HepG2 (cell line): Measurements from ENCODE around the gene TTC6. TPM values are rescaled to one million over a fixed set of nuclear protein-coding genes. Genes with fewer than 3 reads are reported as not detected.

Experiments
- CEBPB ChIP-seq: IDR thresholded peaks from 2 replicates; pipeline ENCODE4 v1.6.1; 2011; ENCODE audit warnings: low read depth, low read length, improper control_type of control experiment, borderline replicate concordance
- DNMT3B ChIP-seq: conservative IDR thresholded peaks from 2 replicates; pipeline ENCODE4 v1.6.1; 2016; ENCODE audit warnings: missing biosample characterization, control low read depth
- GZF1 ChIP-seq: sonication (generic); formaldehyde crosslinking; IDR thresholded peaks from 2 replicates; pipeline ENCODE4 v1.5.1; 2020; ENCODE audit warnings: mild to moderate bottlenecking, missing genetic modification reagents
- KMT2A ChIP-seq: sonication (generic); formaldehyde crosslinking; IDR thresholded peaks from 2 replicates; pipeline ENCODE4 v1.4.0; 2020; ENCODE audit warnings: missing genetic modification reagents
- MAFK ChIP-seq, 2 experiments: IDR thresholded peaks in 1 of 2; conservative IDR thresholded peaks in 1 of 2; 2 replicates each; pipeline ENCODE4 v1.6.1; 2011; ENCODE audit warnings: improper control_type of control experiment in 2 of 2, low read length in 2 of 2
- MXI1 ChIP-seq: IDR thresholded peaks from 3 replicates; pipeline ENCODE4 v1.6.1; 2012; ENCODE audit warnings: low read depth, low read length, inconsistent platforms, borderline replicate concordance
- MZF1 ChIP-seq: sonication (generic); formaldehyde crosslinking; IDR thresholded peaks from 2 replicates; pipeline ENCODE4 v1.8.1; 2023; ENCODE audit warnings: mild to moderate bottlenecking, missing genetic modification reagents, borderline replicate concordance
- NFAT5 ChIP-seq: sonication (generic); formaldehyde crosslinking; IDR thresholded peaks from 2 replicates; pipeline ENCODE4 v1.4.0; 2020; ENCODE audit warnings: missing genetic modification reagents
- RBM22 ChIP-seq: fragments of 200-400 bp; formaldehyde crosslinking; optimal IDR thresholded peaks from 2 replicates; pipeline ENCODE3; 2017; ENCODE audit warnings: mild to moderate bottlenecking, low read length, moderate library complexity
- RFX3 ChIP-seq: IDR thresholded peaks from 2 replicates; pipeline ENCODE4 v1.6.1; 2016; ENCODE audit warnings: missing biosample characterization, missing genetic modification reagents
- SIN3B ChIP-seq: fragments of 150-350 bp; IDR thresholded peaks from 2 replicates; pipeline ENCODE4 v1.6.1; 2014; ENCODE audit warnings: low read length
- SNAPC2 ChIP-seq: sonication (generic); formaldehyde crosslinking; IDR thresholded peaks from 2 replicates; pipeline ENCODE4 v1.8.1; 2022; ENCODE audit warnings: mild to moderate bottlenecking, missing genetic modification reagents
- SP5 ChIP-seq: IDR thresholded peaks from 2 replicates; pipeline ENCODE4 v1.6.1; 2016; ENCODE audit warnings: low read depth, borderline replicate concordance
- SUZ12 ChIP-seq: fragments of 150-350 bp; IDR thresholded peaks from 2 replicates; pipeline ENCODE4 v1.6.1; 2014; ENCODE audit warnings: low read depth, low read length
- YY1 ChIP-seq: IDR thresholded peaks from 2 replicates; pipeline ENCODE4 v1.6.1; 2011; ENCODE audit warnings: low read length, low read depth, moderate library complexity, mild to moderate bottlenecking; ENCODE audit not compliant: insufficient read depth, insufficient replicate concordance
- ZMYM3 ChIP-seq: sonication (generic); formaldehyde crosslinking; IDR thresholded peaks from 2 replicates; pipeline ENCODE4 v1.5.1; 2020; ENCODE audit warnings: mild to moderate bottlenecking, missing genetic modification reagents
- ZNF337 ChIP-seq: sonication (generic); formaldehyde crosslinking; IDR thresholded peaks from 2 replicates; pipeline ENCODE4 v1.5.1; 2020; ENCODE audit warnings: missing genetic modification reagents, low read depth, mild to moderate bottlenecking, borderline replicate concordance
- ZNF549 ChIP-seq: sonication (generic); formaldehyde crosslinking; IDR thresholded peaks from 2 replicates; pipeline ENCODE4 v1.5.0; 2020; ENCODE audit warnings: missing genetic modification reagents
- ZNF569 ChIP-seq: sonication (generic); formaldehyde crosslinking; IDR thresholded peaks from 2 replicates; pipeline ENCODE4 v1.5.0; 2020; ENCODE audit warnings: mild to moderate bottlenecking, missing genetic modification reagents, moderate library complexity, borderline replicate concordance
- ZNF746 ChIP-seq: sonication (generic); formaldehyde crosslinking; IDR thresholded peaks from 2 replicates; pipeline ENCODE4 v1.8.0; 2022; ENCODE audit warnings: mild to moderate bottlenecking, missing genetic modification reagents
- ZSCAN25 ChIP-seq: sonication (generic); formaldehyde crosslinking; IDR thresholded peaks from 2 replicates; pipeline ENCODE4 v1.8.0; 2022; ENCODE audit warnings: mild to moderate bottlenecking, missing genetic modification reagents
- ZSCAN9 ChIP-seq: IDR thresholded peaks from 2 replicates; pipeline ENCODE4 v1.6.1; 2016; ENCODE audit warnings: borderline replicate concordance
- polyA plus RNA-seq, 8 experiments: library from polyadenylated mRNA; depleted of rRNA in 3 of 8; stranded (reverse) in 7 of 8; unstranded in 1 of 8; fragments of >200 nt; fragmentation: Illumina TruSeq in 4 of 8; extraction: Trizol in 4 of 8; gene quantifications; 2 replicates each; pipeline versions ENCODE4 v1.2.1 to v1.2.3, GENCODE V29; 2011 to 2016; ENCODE audit warnings: low read depth in 4 of 8, missing spikeins in 1 of 8, mixed read lengths in 1 of 8; ENCODE audit not compliant: insufficient read depth in 1 of 8
- total RNA-seq, 5 experiments: library from RNA; depleted of rRNA; stranded (reverse); fragments of >200 nt; fragmentation: Illumina TruSeq; extraction: Trizol; gene quantifications; 2 replicates each; pipeline ENCODE4 v1.2.3, GENCODE V29; 2016; ENCODE audit warnings: low read depth in 1 of 5
- TF ChIP-seq, protein P1 (sequence below): sonication (generic); formaldehyde crosslinking; IDR thresholded peaks from 2 replicates; pipeline ENCODE4 v1.8.1; 2023; ENCODE audit warnings: missing genetic modification reagents, mild to moderate bottlenecking, borderline replicate concordance
- TF ChIP-seq, protein P2 (sequence below): sonication (generic); formaldehyde crosslinking; IDR thresholded peaks from 2 replicates; pipeline ENCODE4 v1.4.0; 2020; ENCODE audit warnings: mild to moderate bottlenecking, missing genetic modification reagents

The TTC6 gene
- total and polyA plus RNA-seq, 2 of the 13 experiments (the other 11 are each of a cell fraction or from before 2014, with no cell fraction given) = 9.3 to 27.4 TPM

- TF ChIP-seq ZNF549 (CRISPR knock-in tag) = no peak
- peak; percentile 71; the same call in 1 of the 2 replicates for TF ChIP-seq SNAPC2 (CRISPR knock-in tag)
- no peak for TF ChIP-seq CEBPB
- TF ChIP-seq, protein P1, sequence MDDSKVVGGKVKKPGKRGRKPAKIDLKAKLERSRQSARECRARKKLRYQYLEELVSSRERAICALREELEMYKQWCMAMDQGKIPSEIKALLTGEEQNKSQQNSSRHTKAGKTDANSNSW (CRISPR knock-in tag) = peak; percentile 75; the same call in 1 of the 2 replicates
- TF ChIP-seq SUZ12 = no peak
- no peak for TF ChIP-seq RFX3
- no peak; the same call in 1 of the 2 replicates for TF ChIP-seq DNMT3B (CRISPR knock-in tag)
- peak; percentile 88 for TF ChIP-seq ZSCAN25 (CRISPR knock-in tag)
- peak; percentile 77 for TF ChIP-seq ZSCAN9 (CRISPR knock-in tag)
- no peak for TF ChIP-seq MAFK (conservative IDR thresholded peaks at IDR 0.05 in 1 of 2, IDR thresholded peaks at IDR 0.05 in 1 of 2; ENCODE audit: low read length in 2 of 2)
- TF ChIP-seq SP5 (CRISPR knock-in tag) = peak; percentile 33; the same call in 1 of the 2 replicates
- peak; percentile 98; the same call in 1 of the 2 replicates for TF ChIP-seq ZNF337
- no peak for TF ChIP-seq ZNF569 (CRISPR knock-in tag)
- TF ChIP-seq RBM22 = peak; percentile 51
- no peak; the same call in 2 of the 3 replicates for TF ChIP-seq MXI1
- peak; percentile 86 for TF ChIP-seq GZF1 (CRISPR knock-in tag)
- TF ChIP-seq ZMYM3 (CRISPR knock-in tag) = peak; percentile 94
- TF ChIP-seq SIN3B = no peak
- TF ChIP-seq ZNF746 (CRISPR knock-in tag) = peak; percentile 67; the same call in 1 of the 2 replicates
- TF ChIP-seq KMT2A (CRISPR knock-in tag) = peak; percentile 86; the same call in 1 of the 2 replicates
- 0 out of 2 replicates have a peak, but pooled peaks have one; percentile 83 for TF ChIP-seq MZF1 (CRISPR knock-in tag)
- TF ChIP-seq, protein P2, sequence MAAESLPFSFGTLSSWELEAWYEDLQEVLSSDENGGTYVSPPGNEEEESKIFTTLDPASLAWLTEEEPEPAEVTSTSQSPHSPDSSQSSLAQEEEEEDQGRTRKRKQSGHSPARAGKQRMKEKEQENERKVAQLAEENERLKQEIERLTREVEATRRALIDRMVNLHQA (CRISPR knock-in tag) = no peak
- peak; percentile 39 for TF ChIP-seq NFAT5
- TF ChIP-seq YY1 = peak; percentile 34
Measured at GRCh38 chr14:37602605-37603453, 7.4 kb downstream of the TTC6 start (continued).
